Neural crest cell (in vitro differentiated cells): ENCODE measurements around the gene NAT8L. TPM values are rescaled to one million over a fixed set of nuclear protein-coding genes. Genes with fewer than 3 reads are reported as not detected.

Source experiments
- DNase-seq: peaks from one replicate; pipeline ENCODE4 v3.0.0; 2021; ENCODE audit warnings: low read depth, mixed read lengths, low spot score
- H3K27ac Mint-ChIP-seq: one replicate; pipeline ENCODE4 v1.8.0; 2021; ENCODE audit warnings: mild to moderate bottlenecking, mixed read lengths; ENCODE audit not compliant: unreplicated experiment
- H3K27me3 Mint-ChIP-seq: 2 replicates; pipeline ENCODE4 v1.8.0; 2021; ENCODE audit warnings: low read depth, mild to moderate bottlenecking, mixed read lengths
- H3K36me3 Mint-ChIP-seq: 2 replicates; pipeline ENCODE4 v1.8.0; 2021; ENCODE audit warnings: low read depth, mild to moderate bottlenecking, mixed read lengths
- H3K4me1 Mint-ChIP-seq: 2 replicates; pipeline ENCODE4 v1.8.0; 2021; ENCODE audit warnings: mixed read lengths
- H3K4me3 Mint-ChIP-seq: one replicate; pipeline ENCODE4 v1.8.0; 2021; ENCODE audit warnings: mild to moderate bottlenecking, mixed read lengths
- H3K9me3 Mint-ChIP-seq: 2 replicates; pipeline ENCODE4 v1.8.0; 2021; ENCODE audit warnings: mixed read lengths
- total RNA-seq: library from RNA; stranded (reverse); gene quantifications from 2 replicates; pipeline ENCODE4 v1.2.1, GENCODE V29; 2021
- TF ChIP-seq, protein P1 (sequence below): fragments of 200-600 bp; sonication (generic); conservative IDR thresholded peaks from 2 replicates; pipeline ENCODE4 v1.5.0; 2021; ENCODE audit warnings: antibody characterized with exemption, mild to moderate bottlenecking

Gene NAT8L
- total RNA-seq, 1 donor from 2014 or later: 19.5 TPM

DNA sequence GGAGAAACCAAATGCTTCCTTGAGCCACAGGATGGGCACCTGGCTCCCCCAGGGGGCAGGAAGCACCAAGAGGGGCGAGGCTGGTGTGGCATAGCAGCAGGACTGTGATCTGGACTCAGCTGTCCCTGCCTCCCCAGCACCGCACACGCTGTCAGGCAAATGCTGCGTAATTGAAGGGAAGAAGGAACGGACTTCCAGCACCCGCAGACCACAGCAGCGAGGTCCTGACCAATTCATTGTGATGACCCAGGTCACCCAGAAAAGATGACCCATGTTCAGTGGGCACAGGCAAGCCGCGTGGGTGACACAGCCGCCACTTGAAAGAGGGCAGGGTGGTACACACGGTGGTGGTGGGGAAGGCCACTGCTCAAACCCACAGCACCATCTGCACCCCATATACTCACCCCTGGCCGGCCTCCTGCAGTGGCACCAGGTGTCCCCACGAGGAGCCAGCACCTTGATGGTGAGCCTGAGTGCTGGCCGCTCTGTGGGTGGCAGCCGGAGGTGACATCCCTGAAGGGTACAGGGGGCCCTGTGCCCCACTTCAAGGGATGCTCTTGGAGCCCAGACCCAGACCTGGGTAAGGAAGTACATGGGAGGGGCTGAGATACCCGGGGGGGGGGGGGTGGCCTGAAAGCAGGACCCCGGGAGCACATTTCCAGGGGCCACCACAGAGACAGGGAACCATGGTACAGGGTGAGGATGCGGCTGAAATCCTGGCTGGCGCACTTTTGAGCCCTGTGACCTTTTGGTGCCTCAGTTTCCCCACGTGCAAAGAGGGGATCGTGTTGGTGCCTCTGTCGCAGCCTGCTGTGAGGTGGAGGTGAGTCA is 11.5 kb downstream of the NAT8L start:
- no peaks in the 10 kb centered on the region for H3K27me3 Mint-ChIP-seq
- TF ChIP-seq, protein P1, sequence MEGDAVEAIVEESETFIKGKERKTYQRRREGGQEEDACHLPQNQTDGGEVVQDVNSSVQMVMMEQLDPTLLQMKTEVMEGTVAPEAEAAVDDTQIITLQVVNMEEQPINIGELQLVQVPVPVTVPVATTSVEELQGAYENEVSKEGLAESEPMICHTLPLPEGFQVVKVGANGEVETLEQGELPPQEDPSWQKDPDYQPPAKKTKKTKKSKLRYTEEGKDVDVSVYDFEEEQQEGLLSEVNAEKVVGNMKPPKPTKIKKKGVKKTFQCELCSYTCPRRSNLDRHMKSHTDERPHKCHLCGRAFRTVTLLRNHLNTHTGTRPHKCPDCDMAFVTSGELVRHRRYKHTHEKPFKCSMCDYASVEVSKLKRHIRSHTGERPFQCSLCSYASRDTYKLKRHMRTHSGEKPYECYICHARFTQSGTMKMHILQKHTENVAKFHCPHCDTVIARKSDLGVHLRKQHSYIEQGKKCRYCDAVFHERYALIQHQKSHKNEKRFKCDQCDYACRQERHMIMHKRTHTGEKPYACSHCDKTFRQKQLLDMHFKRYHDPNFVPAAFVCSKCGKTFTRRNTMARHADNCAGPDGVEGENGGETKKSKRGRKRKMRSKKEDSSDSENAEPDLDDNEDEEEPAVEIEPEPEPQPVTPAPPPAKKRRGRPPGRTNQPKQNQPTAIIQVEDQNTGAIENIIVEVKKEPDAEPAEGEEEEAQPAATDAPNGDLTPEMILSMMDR: no peak
- H3K4me1 Mint-ChIP-seq: peaks cover 25% of the 10 kb centered on the region
- no peak overlapping the region for H3K27ac Mint-ChIP-seq
- H3K9me3 Mint-ChIP-seq: no peaks in the 10 kb centered on the region
- peak overlapping the region; percentile 14 for H3K4me3 Mint-ChIP-seq
- H3K36me3 Mint-ChIP-seq: no peaks in the 10 kb centered on the region
- no peak for DNase-seq

DNA sequence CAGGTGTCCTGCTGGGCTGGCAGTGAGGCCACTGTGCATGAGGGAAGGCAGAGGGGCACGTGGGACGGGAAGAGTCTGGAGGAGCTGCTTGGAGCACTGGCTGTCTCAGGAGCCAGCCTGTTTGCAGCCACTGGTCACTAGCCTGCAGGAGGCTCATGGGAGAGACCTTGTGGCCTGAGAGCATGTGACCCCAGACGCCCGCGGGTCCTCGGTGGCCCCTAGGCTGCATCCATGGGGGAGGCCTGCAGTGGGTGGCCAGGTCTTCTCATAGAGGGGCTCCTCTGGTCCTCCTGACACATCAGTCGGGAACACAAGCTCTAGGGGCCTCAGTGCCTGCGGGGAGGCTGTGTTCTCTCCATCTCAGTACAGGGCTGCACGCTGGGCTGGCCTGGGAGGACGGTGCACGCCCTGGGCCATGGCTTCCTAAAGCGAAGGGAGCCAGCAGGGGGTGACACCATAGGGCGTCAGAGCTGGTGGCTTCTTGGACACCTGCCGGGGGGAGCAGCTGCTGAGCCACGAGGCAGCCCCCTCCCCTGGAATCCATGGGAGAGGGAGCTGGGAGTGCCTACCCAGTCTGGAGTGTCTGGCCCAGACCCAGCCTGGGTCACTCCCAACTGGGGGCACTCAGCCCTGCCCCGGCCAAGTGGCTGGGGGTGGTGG is 12.3 kb downstream of the NAT8L start:
- H3K27me3 Mint-ChIP-seq: no peaks in the 10 kb centered on the region
- peak; percentile 29 for DNase-seq
- H3K9me3 Mint-ChIP-seq: no peaks in the 10 kb centered on the region
- H3K4me3 Mint-ChIP-seq: peak overlapping the region; percentile 15
- TF ChIP-seq, protein P1: no peak
- H3K36me3 Mint-ChIP-seq: no peaks in the 10 kb centered on the region
- peaks cover 25% of the 10 kb centered on the region for H3K4me1 Mint-ChIP-seq
- peak overlapping the region; percentile 12 for H3K27ac Mint-ChIP-seq

DNA sequence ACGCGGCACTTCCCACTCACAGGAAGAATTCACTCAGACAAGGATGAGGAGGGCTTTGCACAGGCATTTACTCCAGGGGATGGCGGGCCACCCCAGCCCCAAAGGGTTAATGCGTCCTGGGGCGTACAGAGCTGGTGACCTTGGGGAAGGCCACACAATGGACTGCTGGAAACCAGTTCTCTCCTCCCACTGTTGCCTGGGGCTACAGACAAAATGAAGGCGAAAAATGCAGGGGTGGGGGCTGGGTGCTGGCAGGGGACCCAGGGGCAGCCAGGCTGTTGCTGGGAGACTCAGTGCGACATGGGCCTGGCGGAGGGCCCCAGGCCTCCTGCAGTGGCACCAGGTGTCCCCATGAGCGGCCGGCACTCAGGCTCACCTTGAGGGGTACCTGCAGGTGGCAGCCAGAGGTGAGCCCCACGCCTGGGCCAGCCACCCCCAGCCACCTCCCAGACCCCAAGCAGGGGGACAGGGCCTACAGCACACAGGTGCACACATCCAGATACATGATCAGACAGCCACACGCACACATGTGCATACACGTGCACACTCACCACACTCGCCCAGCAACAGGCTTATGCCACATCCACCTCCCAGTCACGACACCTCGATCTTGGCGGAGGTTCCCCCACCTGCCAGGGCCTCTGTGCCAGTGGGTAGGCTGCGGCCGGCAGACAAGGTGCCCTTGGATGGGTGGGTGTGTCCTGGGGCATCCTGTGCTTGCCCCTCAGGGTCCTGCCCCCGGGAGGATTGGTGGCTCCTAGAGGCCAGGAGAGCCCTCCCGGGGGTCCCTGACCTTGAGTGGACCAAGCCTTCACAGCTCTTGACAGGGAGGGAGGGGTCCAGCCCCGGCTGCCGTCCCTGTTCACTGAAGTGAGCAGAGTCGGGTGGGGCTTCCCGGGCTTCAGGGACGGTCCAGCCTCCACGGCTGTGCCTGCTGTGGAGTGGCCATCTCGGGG is 13.1 kb downstream of the NAT8L start:
- DNase-seq: peak; percentile 53
- Mint-ChIP-seq H3K9me3 (no peaks in the 10 kb centered on the region), H3K27me3 (no peaks in the 10 kb centered on the region), H3K36me3 (no peaks in the 10 kb centered on the region), H3K4me3 (peak overlapping the region; percentile 15), H3K4me1 (peaks cover 32% of the 10 kb centered on the region), H3K27ac (no peak overlapping the region)
- TF ChIP-seq, protein P1: no peak

DNA sequence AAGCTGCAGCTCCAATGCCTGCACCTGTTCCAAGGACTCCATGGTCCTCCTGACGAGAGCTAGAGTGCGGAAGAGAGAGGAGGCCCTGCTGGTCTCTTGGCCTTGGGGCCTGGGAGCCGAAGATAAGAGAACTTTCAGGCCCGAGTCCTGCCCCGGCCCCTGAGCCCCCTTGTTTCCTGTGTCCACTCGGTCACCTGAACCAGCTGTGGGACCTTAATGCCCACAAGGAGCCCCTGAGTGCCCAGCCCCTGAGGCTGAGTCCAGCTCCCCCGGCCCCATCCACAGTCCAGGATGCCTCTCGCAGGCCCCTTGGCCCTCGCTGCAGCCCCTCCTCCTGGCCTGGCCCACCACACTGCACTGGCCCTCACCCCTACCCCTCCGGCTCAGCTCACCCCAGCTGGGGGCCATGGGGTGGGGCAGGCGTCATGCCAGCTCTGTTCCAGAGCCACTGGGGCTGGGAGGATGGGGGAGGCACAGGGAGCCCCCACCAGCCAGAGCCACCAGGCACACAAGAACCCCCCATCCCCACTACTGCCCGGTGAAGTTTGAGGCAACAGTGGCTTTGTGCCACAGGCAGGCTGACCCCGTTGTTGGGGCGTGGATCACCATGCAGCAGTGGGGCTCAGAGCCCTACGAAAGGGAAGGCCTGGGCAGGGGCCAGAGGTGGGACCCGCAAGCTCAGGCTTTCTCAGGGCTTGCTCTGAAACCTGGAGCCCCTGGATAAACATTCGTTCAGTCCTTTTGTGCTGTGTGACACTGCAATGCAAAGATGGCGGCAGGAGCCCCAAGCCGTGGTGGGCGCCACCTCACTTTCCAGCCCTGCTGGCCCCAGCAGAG is 14.1 kb downstream of the NAT8L start:
- Mint-ChIP-seq H3K4me3 (no peak overlapping the region), H3K4me1 (peaks cover 34% of the 10 kb centered on the region), H3K27ac (no peak overlapping the region), H3K9me3 (no peaks in the 10 kb centered on the region), H3K36me3 (no peaks in the 10 kb centered on the region), H3K27me3 (no peaks in the 10 kb centered on the region)
- TF ChIP-seq, protein P1: no peak
- no peak for DNase-seq
